Fibroblast of lung (primary cell): ENCODE results near the gene RIPOR2. TPM values are rescaled to one million over a fixed set of nuclear protein-coding genes. Genes with fewer than 3 reads are reported as not detected.
A peak's percentile ranks its signal among the peaks of the same experiment; 100 is the strongest.

Experiments used
- DNase-seq, 2 donors: peaks; one replicate each; pipeline versions ENCODE4 v3.0.0 to v3.0.0-alpha.2; 2010; ENCODE audit warnings: low read depth in 2 of 2
- H2AFZ ChIP-seq: 2 replicates; pipeline ENCODE4 v1.5.1; 2012; ENCODE audit warnings: low read length, control low read depth, inconsistent platforms
- H3K27ac ChIP-seq: 2 replicates; pipeline ENCODE4 v1.5.1; 2011; ENCODE audit warnings: low read length, control low read depth; ENCODE audit not compliant: insufficient read depth
- H3K27me3 ChIP-seq: 2 replicates; pipeline ENCODE4 v1.5.1; 2011; ENCODE audit warnings: mild to moderate bottlenecking, low read length; ENCODE audit not compliant: control insufficient read depth, insufficient read depth
- H3K36me3 ChIP-seq: 2 replicates; pipeline ENCODE4 v1.5.1; 2011; ENCODE audit warnings: low read length; ENCODE audit not compliant: control insufficient read depth, insufficient read depth
- H3K4me1 ChIP-seq: 2 replicates; pipeline ENCODE4 v1.5.1; 2011; ENCODE audit warnings: low read length; ENCODE audit not compliant: control insufficient read depth, insufficient read depth; ENCODE audit errors: extremely low read depth
- H3K4me2 ChIP-seq: 2 replicates; pipeline ENCODE4 v1.5.1; 2011; ENCODE audit warnings: low read length, control low read depth; ENCODE audit not compliant: insufficient read depth; ENCODE audit errors: extremely low read depth
- H3K4me3 ChIP-seq, 4 experiments: fragments of 200-600 bp in 1 of 4; sonication (generic) in 1 of 4; replicated peaks in 1 of 4; 2 replicates each; pipeline ENCODE4 v1.5.1; 2011 to 2016; ENCODE audit warnings: low read length in 4 of 4, low read depth in 3 of 4, mild to moderate bottlenecking in 3 of 4, control low read depth in 2 of 4, inconsistent platforms in 1 of 4, mixed read lengths in 1 of 4; ENCODE audit not compliant: insufficient read depth in 1 of 4; ENCODE audit errors: control extremely low read depth in 1 of 4
- H3K79me2 ChIP-seq: 2 replicates; pipeline ENCODE4 v1.5.1; 2012; ENCODE audit warnings: mild to moderate bottlenecking, low read length, inconsistent platforms; ENCODE audit not compliant: control insufficient read depth, insufficient read depth
- H3K9ac ChIP-seq: 2 replicates; pipeline ENCODE4 v1.5.1; 2011; ENCODE audit warnings: mild to moderate bottlenecking, low read length, control low read depth; ENCODE audit not compliant: insufficient read depth
- H3K9me3 ChIP-seq: 2 replicates; pipeline ENCODE4 v1.5.1; 2012; ENCODE audit warnings: low read depth, low read length; ENCODE audit not compliant: control insufficient read depth, insufficient read depth
- H4K20me1 ChIP-seq: 2 replicates; pipeline ENCODE4 v1.5.1; 2011; ENCODE audit warnings: low read length; ENCODE audit not compliant: control insufficient read depth, insufficient read depth; ENCODE audit errors: extremely low read depth
- CTCF ChIP-seq, 2 donors: IDR thresholded peaks in 1 of 2; conservative IDR thresholded peaks in 1 of 2; 1 replicate in 1 of 2; 2 replicates in 1 of 2; pipeline ENCODE4 v1.5.1; 2011 to 2012; ENCODE audit warnings: low read length in 2 of 2, control low read depth in 1 of 2, inconsistent platforms in 1 of 2, low read depth in 1 of 2, mild to moderate bottlenecking in 1 of 2
- EZH2 ChIP-seq: IDR thresholded peaks from 2 replicates; pipeline ENCODE4 v1.5.1; 2012; ENCODE audit warnings: low read length, control low read depth, mild to moderate bottlenecking; ENCODE audit errors: missing control alignments
- polyA plus RNA-seq, 2 donors: library from polyadenylated mRNA; depleted of rRNA in 1 of 2; stranded (reverse) in 1 of 2; unstranded in 1 of 2; fragments of >200 nt; gene quantifications; 2 replicates each; pipeline ENCODE4 v1.2.1, GENCODE V29; 2011 to 2012; ENCODE audit warnings: missing spikeins in 1 of 2
- total RNA-seq: library from RNA; depleted of rRNA; stranded (reverse); fragments of >200 nt; gene quantifications from 2 replicates; pipeline ENCODE4 v1.2.1, GENCODE V29; 2014

Gene RIPOR2
- total and polyA plus RNA-seq, 2 donors (not counting 1 experiment from before 2014, with no cell fraction given): 3.5 to 3.6 TPM

GRCh38 chr6:24982231-24982630, 46.5 kb upstream of the RIPOR2 start:
- DNase-seq: peak; percentile 21 to 79
- Histone ChIP-seq H3K36me3 (no peaks in the 10 kb centered on the region), H3K79me2 (no peaks in the 10 kb centered on the region), H3K27me3 (no peaks in the 10 kb centered on the region), H3K9ac (no peak overlapping the region), H4K20me1 (no peaks in the 10 kb centered on the region), H3K9me3 (no peaks in the 10 kb centered on the region), H3K27ac (no peak overlapping the region), H3K4me3 (no peak overlapping the region), H2AFZ (no peak overlapping the region), H3K4me2 (no peak overlapping the region), H3K4me1 (peaks cover 9% of the 10 kb centered on the region)
- TF ChIP-seq CTCF (conservative IDR thresholded peaks at IDR 0.05 in 1 of 2, IDR thresholded peaks at IDR 0.05 in 1 of 2; ENCODE audit: low read depth in 1 of 2, low read length in 2 of 2) (no peak), EZH2 (no peak)

DNA sequence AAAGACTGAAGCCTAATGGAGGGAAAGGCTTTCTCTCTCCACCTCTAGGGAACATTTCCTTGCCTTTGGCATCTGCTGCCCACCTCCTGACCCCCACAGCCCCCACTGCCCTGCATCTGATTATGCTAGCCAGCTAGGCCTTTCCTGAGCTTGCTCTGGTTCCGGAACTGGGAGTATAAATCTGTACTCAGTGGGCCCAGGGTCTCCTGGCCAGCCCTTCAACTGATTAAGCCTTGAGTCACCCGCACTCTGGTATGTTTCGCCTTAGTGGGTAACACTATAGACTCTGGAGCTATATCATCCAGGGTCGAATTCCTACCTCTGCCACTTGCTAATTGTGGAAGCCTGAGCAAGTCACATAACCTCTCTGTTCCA, 45.6 kb upstream of the RIPOR2 start:
- no peak overlapping the region for H3K27ac ChIP-seq
- H3K4me3 ChIP-seq: no peak overlapping the region
- H3K36me3 ChIP-seq: no peaks in the 10 kb centered on the region
- no peaks in the 10 kb centered on the region for H3K79me2 ChIP-seq
- no peaks in the 10 kb centered on the region for H3K27me3 ChIP-seq
- peaks cover 9% of the 10 kb centered on the region for H3K4me1 ChIP-seq
- TF ChIP-seq CTCF (conservative IDR thresholded peaks at IDR 0.05 in 1 of 2, IDR thresholded peaks at IDR 0.05 in 1 of 2; ENCODE audit: low read depth in 1 of 2, low read length in 2 of 2) (no peak), EZH2 (no peak)
- H2AFZ ChIP-seq: no peak overlapping the region
- no peak overlapping the region for H3K9ac ChIP-seq
- DNase-seq: peak in 1 of 2 donors; percentile 83
- no peak overlapping the region for H3K4me2 ChIP-seq
- H3K9me3 ChIP-seq: no peaks in the 10 kb centered on the region
- no peaks in the 10 kb centered on the region for H4K20me1 ChIP-seq

GRCh38 chr6:24980507-24981385, 45.0 kb upstream of the RIPOR2 start:
- H3K4me3 ChIP-seq: no peak overlapping the region
- H3K79me2 ChIP-seq: no peaks in the 10 kb centered on the region
- no peaks in the 10 kb centered on the region for H3K9me3 ChIP-seq
- no peak overlapping the region for H3K4me2 ChIP-seq
- no peaks in the 10 kb centered on the region for H3K27me3 ChIP-seq
- no peaks in the 10 kb centered on the region for H3K36me3 ChIP-seq
- DNase-seq: peak in 1 of 2 donors; percentile 69
- no peaks in the 10 kb centered on the region for H4K20me1 ChIP-seq
- H3K9ac ChIP-seq: no peak overlapping the region
- H3K4me1 ChIP-seq: peaks cover 9% of the 10 kb centered on the region
- TF ChIP-seq CTCF (conservative IDR thresholded peaks at IDR 0.05 in 1 of 2, IDR thresholded peaks at IDR 0.05 in 1 of 2; ENCODE audit: low read depth in 1 of 2, low read length in 2 of 2) (no peak), EZH2 (no peak)
- H3K27ac ChIP-seq: no peak overlapping the region
- no peak overlapping the region for H2AFZ ChIP-seq
